WERI-Rb-1 (cell line): Measurements from ENCODE around the gene NGFR.

Source experiments
- DNase-seq: peaks from one replicate; pipeline ENCODE4 v3.0.0-alpha.2; 2020
- H3K27ac ChIP-seq: fragments of 250-450 bp; sonication (Bioruptor Pico); 2 replicates; pipeline ENCODE4 v1.5.1; 2020; ENCODE audit warnings: mild to moderate bottlenecking, moderate library complexity
- H3K27me3 ChIP-seq: fragments of 250-450 bp; sonication (Bioruptor Pico); 2 replicates; pipeline ENCODE4 v1.5.1; 2021; ENCODE audit warnings: mild to moderate bottlenecking, low read depth, moderate library complexity; ENCODE audit not compliant: insufficient read depth, severe bottlenecking
- H3K36me3 ChIP-seq: fragments of 250-450 bp; sonication (Bioruptor Pico); 2 replicates; pipeline ENCODE4 v1.5.1; 2020; ENCODE audit warnings: mild to moderate bottlenecking, moderate library complexity
- H3K4me3 ChIP-seq: 2 replicates; pipeline ENCODE4 v1.5.1; 2011; ENCODE audit warnings: low read depth, mild to moderate bottlenecking, control low read depth, low read length
- H3K9me3 ChIP-seq: fragments of 250-450 bp; sonication (Bioruptor Pico); 2 replicates; pipeline ENCODE4 v1.5.1; 2021; ENCODE audit warnings: mild to moderate bottlenecking, moderate library complexity; ENCODE audit not compliant: severe bottlenecking
- TF ChIP-seq, protein P1 (sequence below): IDR thresholded peaks from 2 replicates; pipeline ENCODE4 v1.5.1; 2011; ENCODE audit warnings: low read depth, mild to moderate bottlenecking, control low read depth, inconsistent platforms, low read length

NGFR gene

DNA sequence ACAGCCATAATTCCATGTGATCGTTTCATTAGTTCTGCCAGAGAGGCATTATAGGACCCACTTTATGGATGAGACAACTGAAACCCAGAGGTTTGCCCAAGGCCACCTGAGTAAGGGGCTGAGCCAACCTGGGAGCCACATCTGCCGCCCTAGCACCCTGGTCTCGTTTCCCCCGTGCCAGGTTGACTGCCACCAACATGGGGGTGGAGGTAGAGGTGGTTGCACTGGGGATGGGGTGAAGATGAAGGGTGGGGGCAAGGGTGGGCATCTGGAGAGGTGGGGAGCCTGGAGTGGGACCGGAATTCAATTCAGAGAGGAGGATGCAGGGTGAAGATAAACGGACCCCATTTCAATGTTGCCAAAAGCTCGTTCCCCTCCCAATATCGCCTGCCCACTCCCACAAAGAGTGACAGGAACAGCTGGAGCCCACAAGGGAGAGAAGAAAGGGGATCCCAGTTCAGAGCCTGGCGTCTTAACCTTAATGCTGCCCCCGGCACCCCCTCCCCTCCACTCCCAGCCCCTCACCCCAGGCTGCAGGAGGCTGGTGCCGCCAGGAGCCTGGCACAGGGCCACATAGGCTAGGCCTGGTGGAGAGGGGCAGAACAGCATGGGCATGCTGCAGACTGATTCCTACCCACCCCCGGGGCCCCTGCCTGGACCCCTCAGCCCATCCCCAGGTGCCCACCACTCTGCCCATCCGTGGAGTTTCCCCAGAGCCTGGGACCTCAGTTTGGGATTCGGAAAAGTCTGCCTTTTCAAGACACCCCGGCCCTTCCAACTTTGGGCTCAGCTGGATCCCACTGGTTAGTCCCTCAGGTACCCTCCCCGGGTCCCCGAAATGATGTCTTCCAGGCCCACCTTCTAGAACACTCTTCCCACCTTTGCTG lies 29.6 kb downstream of the NGFR start:
- H3K36me3 ChIP-seq: no peaks in the 10 kb centered on the region
- H3K4me3 ChIP-seq: no peak overlapping the region
- DNase-seq: no peak
- H3K9me3 ChIP-seq: no peaks in the 10 kb centered on the region
- H3K27ac ChIP-seq: no peak overlapping the region
- H3K27me3 ChIP-seq: no peaks in the 10 kb centered on the region
- TF ChIP-seq, protein P1, sequence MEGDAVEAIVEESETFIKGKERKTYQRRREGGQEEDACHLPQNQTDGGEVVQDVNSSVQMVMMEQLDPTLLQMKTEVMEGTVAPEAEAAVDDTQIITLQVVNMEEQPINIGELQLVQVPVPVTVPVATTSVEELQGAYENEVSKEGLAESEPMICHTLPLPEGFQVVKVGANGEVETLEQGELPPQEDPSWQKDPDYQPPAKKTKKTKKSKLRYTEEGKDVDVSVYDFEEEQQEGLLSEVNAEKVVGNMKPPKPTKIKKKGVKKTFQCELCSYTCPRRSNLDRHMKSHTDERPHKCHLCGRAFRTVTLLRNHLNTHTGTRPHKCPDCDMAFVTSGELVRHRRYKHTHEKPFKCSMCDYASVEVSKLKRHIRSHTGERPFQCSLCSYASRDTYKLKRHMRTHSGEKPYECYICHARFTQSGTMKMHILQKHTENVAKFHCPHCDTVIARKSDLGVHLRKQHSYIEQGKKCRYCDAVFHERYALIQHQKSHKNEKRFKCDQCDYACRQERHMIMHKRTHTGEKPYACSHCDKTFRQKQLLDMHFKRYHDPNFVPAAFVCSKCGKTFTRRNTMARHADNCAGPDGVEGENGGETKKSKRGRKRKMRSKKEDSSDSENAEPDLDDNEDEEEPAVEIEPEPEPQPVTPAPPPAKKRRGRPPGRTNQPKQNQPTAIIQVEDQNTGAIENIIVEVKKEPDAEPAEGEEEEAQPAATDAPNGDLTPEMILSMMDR: no peak

DNA sequence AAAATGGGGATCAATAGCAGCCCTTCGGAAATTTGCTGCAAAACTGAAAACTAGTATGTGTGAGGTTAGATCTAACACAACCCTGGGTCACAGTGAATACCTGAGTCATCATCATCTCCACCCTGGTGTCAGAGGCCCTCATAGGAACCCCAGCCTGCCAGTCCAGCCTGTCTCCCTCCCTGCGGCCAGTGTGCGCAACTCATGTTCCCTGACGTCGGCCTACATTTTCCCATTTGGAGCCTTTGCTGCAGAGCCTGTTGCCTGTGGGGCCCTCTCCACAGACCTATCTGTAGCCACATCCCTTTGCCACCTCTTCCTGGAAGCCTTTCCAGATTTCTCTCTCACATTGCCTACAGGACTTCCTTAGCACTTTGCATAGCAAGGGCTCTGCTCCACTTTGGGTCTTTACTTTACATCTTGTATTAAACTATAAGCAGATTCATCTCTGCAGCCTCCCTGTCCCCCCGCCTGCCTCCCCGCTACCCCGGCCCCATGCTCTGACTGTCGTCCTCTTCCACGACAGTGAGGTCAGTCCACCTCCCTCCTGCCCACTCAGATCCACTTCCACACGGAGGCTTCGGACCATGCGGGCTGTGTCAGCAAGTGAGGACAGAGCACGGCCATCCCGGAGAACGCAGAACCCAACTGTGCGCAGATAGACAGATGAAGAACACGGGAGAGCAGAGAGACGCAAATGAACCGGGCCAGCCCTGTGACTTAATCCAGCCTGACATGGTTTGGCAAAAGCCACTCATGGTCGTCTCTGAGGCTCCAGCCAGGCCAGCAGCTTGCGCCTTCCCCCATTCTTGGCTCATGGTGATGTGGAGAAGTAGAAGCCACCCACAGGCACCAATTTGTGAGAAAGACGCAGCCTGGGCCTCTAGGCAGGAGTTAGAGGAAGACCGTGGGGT lies 31.0 kb downstream of the NGFR start:
- no peak overlapping the region for H3K4me3 ChIP-seq
- H3K27me3 ChIP-seq: no peaks in the 10 kb centered on the region
- TF ChIP-seq, protein P1: no peak
- H3K27ac ChIP-seq: no peak overlapping the region
- no peaks in the 10 kb centered on the region for H3K9me3 ChIP-seq
- DNase-seq: no peak
- H3K36me3 ChIP-seq: no peaks in the 10 kb centered on the region

DNA sequence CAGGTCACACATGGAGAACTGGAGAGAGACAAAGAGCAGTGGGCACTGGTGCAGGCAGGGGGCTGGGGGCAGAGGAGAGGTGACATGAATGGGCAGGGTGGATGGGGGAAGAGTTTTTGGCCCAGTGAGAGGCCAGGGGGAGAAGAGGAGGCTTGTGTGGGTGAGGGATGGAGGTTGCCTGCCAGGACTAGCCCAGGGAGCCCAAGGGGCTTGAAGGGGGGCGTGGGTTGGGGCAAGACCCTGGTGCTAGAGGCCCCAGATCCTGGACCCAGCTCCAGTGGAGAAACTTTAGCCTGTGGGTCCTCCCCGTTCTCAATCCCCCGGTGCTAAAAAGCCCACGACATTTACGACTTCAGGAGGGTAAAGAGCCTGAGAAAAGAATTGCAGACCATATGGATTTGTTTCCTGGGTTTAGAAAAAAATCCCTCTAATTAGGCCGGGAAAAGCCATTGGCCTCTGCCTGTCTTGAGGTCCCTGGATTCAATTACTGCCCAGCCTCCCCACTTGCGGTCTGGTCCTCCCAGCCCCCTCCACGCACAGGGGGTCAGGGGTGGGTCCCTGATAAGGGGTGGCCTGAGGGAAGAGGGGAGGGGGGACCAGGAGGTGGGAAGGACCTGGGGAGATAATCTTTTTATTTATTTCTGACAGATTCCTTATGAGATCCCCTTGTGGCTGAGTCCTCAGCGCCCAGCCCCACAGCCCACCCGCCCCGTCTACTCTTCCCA lies 33.0 kb downstream of the NGFR start:
- H3K27ac ChIP-seq: peak overlapping the region; percentile 61
- TF ChIP-seq, protein P1: no peak
- peak; percentile 64 for DNase-seq
- H3K4me3 ChIP-seq: peak overlapping the region; percentile 8; the same call in 1 of the 2 replicates
- H3K36me3 ChIP-seq: no peaks in the 10 kb centered on the region
- H3K27me3 ChIP-seq: no peaks in the 10 kb centered on the region
- no peaks in the 10 kb centered on the region for H3K9me3 ChIP-seq

DNA sequence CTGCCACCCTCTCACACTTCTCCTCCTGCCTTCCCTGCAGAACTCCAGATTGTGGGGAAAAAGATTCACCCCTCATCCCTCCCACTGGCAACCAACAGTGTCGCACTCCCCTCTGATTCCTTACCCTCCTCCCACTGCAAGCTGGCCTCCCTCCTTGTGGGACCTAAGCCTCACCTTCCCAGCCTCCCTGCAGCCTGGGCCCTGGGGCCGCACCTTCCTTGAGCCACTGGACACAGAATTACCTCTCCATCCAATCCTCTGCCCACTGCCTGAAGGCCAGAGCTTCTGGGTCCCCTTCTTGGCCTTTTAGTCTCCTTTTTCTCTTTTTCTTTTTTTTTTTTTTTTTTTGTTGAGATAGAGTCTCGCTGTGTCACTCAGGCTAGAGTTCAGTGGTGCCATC lies 33.9 kb downstream of the NGFR start:
- peak overlapping the region; percentile 61 for H3K27ac ChIP-seq
- TF ChIP-seq, protein P1: no peak
- no peak overlapping the region for H3K4me3 ChIP-seq
- no peaks in the 10 kb centered on the region for H3K27me3 ChIP-seq
- no peaks in the 10 kb centered on the region for H3K9me3 ChIP-seq
- no peaks in the 10 kb centered on the region for H3K36me3 ChIP-seq
- DNase-seq: no peak

DNA sequence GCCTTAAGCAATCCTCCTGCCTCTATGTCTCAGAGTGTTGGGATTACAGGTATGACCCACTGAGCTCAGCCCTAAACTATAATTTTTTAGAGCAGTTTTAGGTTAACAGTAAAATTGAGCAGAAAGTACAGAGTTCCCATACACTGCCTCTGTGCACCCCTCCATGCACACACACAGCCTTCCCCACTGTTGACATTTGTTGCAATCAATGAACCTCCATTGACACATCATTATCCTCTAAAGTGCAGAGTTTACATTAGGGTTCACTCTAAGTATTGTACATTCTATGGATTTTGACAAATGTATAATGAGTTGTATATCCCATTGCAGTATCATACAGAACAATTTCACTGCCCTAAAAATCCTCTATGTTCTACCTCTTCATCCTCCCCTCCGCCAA lies 35.0 kb downstream of the NGFR start:
- no peaks in the 10 kb centered on the region for H3K27me3 ChIP-seq
- TF ChIP-seq, protein P1: no peak
- DNase-seq: no peak

More for the DNA sequence above, 35.0 kb downstream of the NGFR start:
- no peak overlapping the region for H3K27ac ChIP-seq
- H3K36me3 ChIP-seq: no peaks in the 10 kb centered on the region
- H3K9me3 ChIP-seq: no peaks in the 10 kb centered on the region
- H3K4me3 ChIP-seq: no peak overlapping the region
